ENCODE measurements around the gene CDH4. TPM values are rescaled to one million over a fixed set of nuclear protein-coding genes. Genes with fewer than 3 reads are reported as not detected.
A peak's percentile ranks its signal among the peaks of the same experiment; 100 is the strongest.

CDH4 gene
- total RNA-seq (2022) = 25.0 and 44.8 TPM in 2 replicates
- Bru-seq, nascent RNA = percentile 79 among the genes with signal in this experiment
- percentile 75 among the genes with signal in this experiment for BruChase-seq, experiment 1, labeled RNA remaining after a 6-hour chase
- percentile 81 among the genes with signal in this experiment for BruChase-seq, experiment 2, labeled RNA remaining after a 2-hour chase
- long read RNA-seq, partial matches to known transcripts = 17 of 93 reads
- long read RNA-seq, other reads (novel, unspliced or antisense) = 76 of 93 reads

GRCh38 chr20:61251529-61252393, at the start of gene CDH4:
Gene CDH4, plus strand, starts transcription at chr20:61252261.
- Mint-ChIP-seq H3K4me1 (ENCODE audit: insufficient read depth, unreplicated experiment) (peaks cover 16% of the 10 kb centered on the region), H3K4me3 (ENCODE audit: unreplicated experiment) (peak within 1 kb of the TSS; percentile 68), H3K36me3 (ENCODE audit: insufficient read depth, unreplicated experiment) (peaks cover 5% of the 10 kb centered on the region), H3K27ac (ENCODE audit: low read depth, unreplicated experiment) (no peak within 1 kb of the TSS), H3K27me3 (ENCODE audit: insufficient read depth, unreplicated experiment) (peaks cover 22% of the 10 kb centered on the region), H3K9me3 (ENCODE audit: unreplicated experiment) (no peaks in the 10 kb centered on the region)
- no peak for TF ChIP-seq CTCF (IDR thresholded peaks at IDR 0.05; ENCODE audit: unreplicated experiment)
- no TSS peak for BruUV-seq (replicated peaks)
- DNase-seq (ENCODE audit: unreplicated experiment) = peak; percentile 41
- CTCF ChIA-PET = interaction anchor here (0.6 to 5.8 kb wide), 10 partner anchors 10 to 1298 kb away, joined by 3 to 39 read pairs (median 4); no protein-coding TSS in a partner anchor
- intact Hi-C loops (cut with micrococcal nuclease) = loop anchor here (5.0 to 10.0 kb wide), 3 partner anchors 64 to 397 kb away; no protein-coding TSS in a partner anchor
- POLR2A ChIA-PET = interaction anchor here (0.8 to 1.2 kb wide), 4 partner anchors 11 to 1312 kb away, joined by 3 read pairs; partner anchors contain the start of genes FAM217B and PPP1R3D

GRCh38 chr20:61203320-61203719, 48.7 kb upstream of the CDH4 start:
- Mint-ChIP-seq H3K27me3 (ENCODE audit: insufficient read depth, unreplicated experiment) (peaks cover 53% of the 10 kb centered on the region), H3K36me3 (ENCODE audit: insufficient read depth, unreplicated experiment) (peaks cover 6% of the 10 kb centered on the region), H3K4me1 (ENCODE audit: insufficient read depth, unreplicated experiment) (no peaks in the 10 kb centered on the region), H3K9me3 (ENCODE audit: unreplicated experiment) (peaks cover 8% of the 10 kb centered on the region), H3K27ac (ENCODE audit: low read depth, unreplicated experiment) (no peak overlapping the region), H3K4me3 (ENCODE audit: unreplicated experiment) (no peak overlapping the region)
- intact Hi-C loops (cut with micrococcal nuclease) = no loop called here
- no peak for TF ChIP-seq CTCF (IDR thresholded peaks at IDR 0.05; ENCODE audit: unreplicated experiment)
- BruUV-seq (replicated peaks) = no TSS peak
- ChIA-PET POLR2A (no interaction called here), CTCF (interaction anchor here (0.7 to 2.0 kb wide), 3 partner anchors 24 to 939 kb away, joined by 3 to 5 read pairs (median 4); no protein-coding TSS in a partner anchor)
- no peak for DNase-seq (ENCODE audit: unreplicated experiment)

- no peak for DNase-seq (ENCODE audit: unreplicated experiment)
- Mint-ChIP-seq H3K4me1 (ENCODE audit: insufficient read depth, unreplicated experiment) (no peaks in the 10 kb centered on the region), H3K9me3 (ENCODE audit: unreplicated experiment) (peaks cover 3% of the 10 kb centered on the region), H3K36me3 (ENCODE audit: insufficient read depth, unreplicated experiment) (peaks cover 6% of the 10 kb centered on the region), H3K4me3 (ENCODE audit: unreplicated experiment) (no peak overlapping the region), H3K27ac (ENCODE audit: low read depth, unreplicated experiment) (no peak overlapping the region), H3K27me3 (ENCODE audit: insufficient read depth, unreplicated experiment) (peaks cover 45% of the 10 kb centered on the region)
- intact Hi-C loops (cut with micrococcal nuclease) = no loop called here
- BruUV-seq (replicated peaks) = no TSS peak
- POLR2A ChIA-PET = no interaction called here
- TF ChIP-seq CTCF (IDR thresholded peaks at IDR 0.05; ENCODE audit: unreplicated experiment) = no peak
- CTCF ChIA-PET = interaction anchor here (1.0 to 2.0 kb wide), 3 partner anchors 13 to 24 kb away, joined by 3 to 5 read pairs (median 4); no protein-coding TSS in a partner anchor
Observed at GRCh38 chr20:61204206-61204605, 47.9 kb upstream of the CDH4 start.

- Mint-ChIP-seq H3K36me3 (ENCODE audit: insufficient read depth, unreplicated experiment) (no peaks in the 10 kb centered on the region), H3K4me1 (ENCODE audit: insufficient read depth, unreplicated experiment) (no peaks in the 10 kb centered on the region), H3K4me3 (ENCODE audit: unreplicated experiment) (no peak overlapping the region), H3K27me3 (ENCODE audit: insufficient read depth, unreplicated experiment) (peaks cover 37% of the 10 kb centered on the region), H3K27ac (ENCODE audit: low read depth, unreplicated experiment) (no peak overlapping the region), H3K9me3 (ENCODE audit: unreplicated experiment) (no peaks in the 10 kb centered on the region)
- intact Hi-C loops (cut with micrococcal nuclease) = no loop called here
- ChIA-PET POLR2A (no interaction called here), CTCF (interaction anchor here (1.1 to 1.2 kb wide), 2 partner anchors 23 to 1608 kb away, joined by 4 to 9 read pairs; no protein-coding TSS in a partner anchor)
- BruUV-seq (replicated peaks) = no TSS peak
- DNase-seq (ENCODE audit: unreplicated experiment) = no peak
- TF ChIP-seq CTCF (IDR thresholded peaks at IDR 0.05; ENCODE audit: unreplicated experiment) = no peak
Observed at GRCh38 chr20:61205769-61206168, 46.3 kb upstream of the CDH4 start.

Data from MCF 10A (cell line).